K562 (cell line): Measurements from ENCODE around the gene IL6ST. TPM values are rescaled to one million over a fixed set of nuclear protein-coding genes. Genes with fewer than 3 reads are reported as not detected.

ENCODE experiments used
- CBX2 ChIP-seq: fragments of 200-600 bp; sonication (generic); IDR thresholded peaks from one replicate; pipeline ENCODE4 v1.6.1; 2012; ENCODE audit warnings: mild to moderate bottlenecking, low read length, inconsistent platforms; ENCODE audit not compliant: insufficient read depth, poor library complexity, severe bottlenecking
- FUS ChIP-seq: fragments of 200-400 bp; formaldehyde crosslinking; optimal IDR thresholded peaks from 2 replicates; pipeline ENCODE3; 2017; ENCODE audit warnings: low read depth, low read length
- HES1 ChIP-seq: fragments of 450-650 bp; IDR thresholded peaks from 2 replicates; pipeline ENCODE4 v1.6.1; 2016; ENCODE audit warnings: low read depth, mild to moderate bottlenecking, moderate library complexity
- KDM4B ChIP-seq, 2 experiments: fragments of 450-650 bp in 1 of 2; sonication (generic) in 1 of 2; IDR thresholded peaks; 2 replicates each; pipeline ENCODE4 v1.6.1; 2016 to 2017; ENCODE audit warnings: borderline replicate concordance in 2 of 2, antibody characterized with exemption in 1 of 2, low read depth in 1 of 2, mild to moderate bottlenecking in 1 of 2
- MYC ChIP-seq, 2 experiments: fragments of 250-450 bp in 1 of 2; sonication (Bioruptor Pico) in 1 of 2; IDR thresholded peaks; 2 replicates each; pipeline versions ENCODE4 v1.5.1 to v1.6.1; 2012 to 2021; ENCODE audit warnings: low read depth in 2 of 2, borderline replicate concordance in 1 of 2, improper control_type of control experiment in 1 of 2, low read length in 1 of 2, mild to moderate bottlenecking in 1 of 2, moderate library complexity in 1 of 2
- NRF1 ChIP-seq, 2 experiments: fragments of 450-650 bp; IDR thresholded peaks in 1 of 2; conservative IDR thresholded peaks in 1 of 2; 2 replicates each; pipeline ENCODE4 v1.6.1; 2014; ENCODE audit warnings: mild to moderate bottlenecking in 2 of 2
- SETDB1 ChIP-seq: IDR thresholded peaks from one replicate; pipeline ENCODE4 v1.6.1; 2012; ENCODE audit warnings: low read length, control low read depth, inconsistent platforms
- SFPQ ChIP-seq: fragments of 200-400 bp; formaldehyde crosslinking; IDR thresholded peaks from 2 replicates; pipeline ENCODE4 v1.6.1; 2017; ENCODE audit warnings: mild to moderate bottlenecking, low read depth, low read length, moderate library complexity
- U2AF2 ChIP-seq: fragments of 200-400 bp; formaldehyde crosslinking; optimal IDR thresholded peaks from 2 replicates; pipeline ENCODE3; 2017; ENCODE audit warnings: low read depth, mild to moderate bottlenecking, low read length
- ZBTB12 ChIP-seq: fragments of 250-450 bp; sonication (Bioruptor Pico); IDR thresholded peaks from 2 replicates; pipeline ENCODE4 v1.4.0; 2020
- ZC3H4 ChIP-seq: sonication (generic); formaldehyde crosslinking; IDR thresholded peaks from 2 replicates; pipeline ENCODE4 v1.9.0; 2021; ENCODE audit warnings: missing genetic modification reagents, borderline replicate concordance
- ZNF134 ChIP-seq: fragments of 250-450 bp; sonication (Bioruptor Pico); conservative IDR thresholded peaks from 2 replicates; pipeline ENCODE4 v1.4.0; 2020
- ZNF165 ChIP-seq: fragments of 250-450 bp; sonication (Bioruptor Pico); IDR thresholded peaks from 2 replicates; pipeline ENCODE4 v1.4.0; 2020; ENCODE audit warnings: borderline replicate concordance
- ZNF764 ChIP-seq: fragments of 250-450 bp; sonication (Bioruptor Pico); IDR thresholded peaks from 2 replicates; pipeline ENCODE4 v1.4.0; 2020; ENCODE audit warnings: low read depth, mild to moderate bottlenecking, moderate library complexity
- ZNF77 ChIP-seq: fragments of 250-450 bp; sonication (Bioruptor Pico); IDR thresholded peaks from 2 replicates; pipeline ENCODE4 v1.5.0; 2020
- polyA plus RNA-seq, 8 experiments: library from polyadenylated mRNA; depleted of rRNA in 4 of 8; stranded (reverse) in 5 of 8; unstranded in 3 of 8; fragments of >200 nt; fragmentation: Nextera tagmentation in 2 of 8; fragmentation: Illumina TruSeq in 1 of 8; extraction: Ambion mirVana in 2 of 8; extraction: Trizol in 1 of 8; gene quantifications; 2 replicates each; pipeline versions ENCODE4 v1.2.1 to v1.2.3, GENCODE V29; 2011 to 2014; ENCODE audit warnings: inconsistent platforms in 1 of 8, missing spikeins in 1 of 8
- total RNA-seq, 7 experiments: library from RNA; depleted of rRNA in 6 of 7; stranded (reverse); fragments of >200 nt in 6 of 7; fragmentation: Illumina TruSeq in 2 of 7; extraction: Trizol in 2 of 7; gene quantifications; 2 replicates each; pipeline versions ENCODE4 v1.2.1 to v1.2.3, GENCODE V29; 2011 to 2021; ENCODE audit warnings: low replicate concordance in 1 of 7
- TF ChIP-seq, protein P1 (sequence below): conservative IDR thresholded peaks from 2 replicates; pipeline ENCODE4 v1.6.1; 2011; ENCODE audit warnings: low read depth, mild to moderate bottlenecking, low read length; ENCODE audit not compliant: control insufficient read depth
- TF ChIP-seq, protein P2 (sequence below), 2 experiments: fragments of 200-800 bp in 1 of 2; sonication (Bioruptor generic) in 1 of 2; sonication (generic) in 1 of 2; formaldehyde crosslinking in 1 of 2; IDR thresholded peaks in 1 of 2; conservative IDR thresholded peaks in 1 of 2; 2 replicates each; pipeline versions ENCODE4 v1.5.0 to v1.6.1; 2016 to 2020; ENCODE audit warnings: missing compliant biosample characterization in 1 of 2, missing genetic modification characterization in 1 of 2, missing genetic modification reagents in 1 of 2

The IL6ST gene
- total and polyA plus RNA-seq, 9 of the 15 experiments (the other 6 are each of a cell fraction or from before 2014, with no cell fraction given), result 2.0 to 27.0 (median 7.9) TPM

DNA sequence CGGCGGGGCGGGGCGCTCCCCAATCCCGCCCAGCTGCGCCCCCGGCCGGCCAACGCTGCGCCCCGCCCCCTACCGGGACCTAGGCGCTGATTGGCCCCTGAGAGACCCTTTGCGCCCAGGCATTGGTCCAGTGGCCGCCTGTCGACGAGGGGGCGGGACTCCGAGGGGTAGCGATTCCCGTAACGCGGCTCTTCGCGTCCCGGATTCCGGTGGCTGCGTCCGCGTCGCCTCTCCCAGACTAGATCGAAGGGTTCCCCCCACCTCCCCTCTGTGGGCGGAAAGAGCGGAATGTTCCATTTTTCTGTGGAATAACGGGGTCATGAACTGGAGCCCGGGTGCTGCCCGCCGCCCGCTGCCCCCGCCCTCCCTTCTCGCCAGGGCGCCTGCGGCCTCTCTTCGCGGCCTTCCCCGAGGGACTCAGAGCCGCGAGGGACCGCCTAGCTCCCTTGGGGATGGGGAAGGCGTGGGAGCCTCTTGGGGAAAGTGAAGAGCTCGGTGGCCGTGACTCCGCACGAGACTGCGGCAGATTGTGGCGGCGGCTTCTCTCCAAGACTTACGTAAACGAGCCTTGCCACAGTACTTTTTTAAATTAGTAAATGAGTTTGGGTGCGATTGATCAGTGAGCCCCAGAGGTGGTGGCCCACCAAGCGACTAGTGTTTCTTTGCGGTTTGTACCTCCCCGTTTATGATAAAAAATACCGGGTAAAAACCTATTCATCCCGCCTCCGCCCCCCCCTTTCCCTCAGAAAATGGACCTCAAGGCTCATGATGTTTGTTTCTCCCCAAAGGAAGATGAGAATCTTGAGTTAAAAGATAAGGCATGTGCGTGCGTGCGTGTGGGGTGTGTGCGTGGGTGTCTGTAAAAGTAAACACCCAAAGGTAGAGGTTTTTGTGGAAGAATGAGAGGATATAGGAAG, 493 bp upstream of the IL6ST start (continued):
- TF ChIP-seq SFPQ, result no peak
- TF ChIP-seq HES1, result peak; percentile 73
- no peak for TF ChIP-seq KDM4B (IDR thresholded peaks at IDR 0.05; ENCODE audit: borderline replicate concordance in 2 of 2, low read depth in 1 of 2)
- no peak for TF ChIP-seq ZNF165 (CRISPR knock-in tag)
- TF ChIP-seq ZNF77 (CRISPR knock-in tag), result no peak
- no peak for TF ChIP-seq CBX2
- TF ChIP-seq U2AF2, result no peak
- peak; percentile 16; the same call in 1 of the 2 replicates for TF ChIP-seq MYC (IDR thresholded peaks at IDR 0.05; ENCODE audit: low read depth, low read length)
- TF ChIP-seq MYC (CRISPR knock-in tag; IDR thresholded peaks at IDR 0.05; ENCODE audit: borderline replicate concordance, low read depth), result no peak
- no peak for TF ChIP-seq ZBTB12
- peak; percentile 81 to 84 for TF ChIP-seq NRF1 (conservative IDR thresholded peaks at IDR 0.05 in 1 of 2, IDR thresholded peaks at IDR 0.05 in 1 of 2)
- TF ChIP-seq, protein P1, sequence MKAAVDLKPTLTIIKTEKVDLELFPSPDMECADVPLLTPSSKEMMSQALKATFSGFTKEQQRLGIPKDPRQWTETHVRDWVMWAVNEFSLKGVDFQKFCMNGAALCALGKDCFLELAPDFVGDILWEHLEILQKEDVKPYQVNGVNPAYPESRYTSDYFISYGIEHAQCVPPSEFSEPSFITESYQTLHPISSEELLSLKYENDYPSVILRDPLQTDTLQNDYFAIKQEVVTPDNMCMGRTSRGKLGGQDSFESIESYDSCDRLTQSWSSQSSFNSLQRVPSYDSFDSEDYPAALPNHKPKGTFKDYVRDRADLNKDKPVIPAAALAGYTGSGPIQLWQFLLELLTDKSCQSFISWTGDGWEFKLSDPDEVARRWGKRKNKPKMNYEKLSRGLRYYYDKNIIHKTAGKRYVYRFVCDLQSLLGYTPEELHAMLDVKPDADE, result peak; percentile 62; the same call in 1 of the 2 replicates
- TF ChIP-seq ZC3H4, result no peak
- no peak for TF ChIP-seq FUS
- no peak for TF ChIP-seq ZNF764 (CRISPR knock-in tag)
- TF ChIP-seq, protein P2, sequence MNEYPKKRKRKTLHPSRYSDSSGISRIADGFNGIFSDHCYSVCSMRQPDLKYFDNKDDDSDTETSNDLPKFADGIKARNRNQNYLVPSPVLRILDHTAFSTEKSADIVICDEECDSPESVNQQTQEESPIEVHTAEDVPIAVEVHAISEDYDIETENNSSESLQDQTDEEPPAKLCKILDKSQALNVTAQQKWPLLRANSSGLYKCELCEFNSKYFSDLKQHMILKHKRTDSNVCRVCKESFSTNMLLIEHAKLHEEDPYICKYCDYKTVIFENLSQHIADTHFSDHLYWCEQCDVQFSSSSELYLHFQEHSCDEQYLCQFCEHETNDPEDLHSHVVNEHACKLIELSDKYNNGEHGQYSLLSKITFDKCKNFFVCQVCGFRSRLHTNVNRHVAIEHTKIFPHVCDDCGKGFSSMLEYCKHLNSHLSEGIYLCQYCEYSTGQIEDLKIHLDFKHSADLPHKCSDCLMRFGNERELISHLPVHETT (CRISPR knock-in tag; conservative IDR thresholded peaks at IDR 0.05 in 1 of 2, IDR thresholded peaks at IDR 0.05 in 1 of 2), result 0 out of 4 replicates have a peak, but pooled peaks of 1 of the 2 experiments have one; percentile 45
- no peak for TF ChIP-seq ZNF134 (CRISPR knock-in tag)
- TF ChIP-seq SETDB1, result no peak
